Measurements from ENCODE around the gene PHIP.

Gene PHIP

DNA sequence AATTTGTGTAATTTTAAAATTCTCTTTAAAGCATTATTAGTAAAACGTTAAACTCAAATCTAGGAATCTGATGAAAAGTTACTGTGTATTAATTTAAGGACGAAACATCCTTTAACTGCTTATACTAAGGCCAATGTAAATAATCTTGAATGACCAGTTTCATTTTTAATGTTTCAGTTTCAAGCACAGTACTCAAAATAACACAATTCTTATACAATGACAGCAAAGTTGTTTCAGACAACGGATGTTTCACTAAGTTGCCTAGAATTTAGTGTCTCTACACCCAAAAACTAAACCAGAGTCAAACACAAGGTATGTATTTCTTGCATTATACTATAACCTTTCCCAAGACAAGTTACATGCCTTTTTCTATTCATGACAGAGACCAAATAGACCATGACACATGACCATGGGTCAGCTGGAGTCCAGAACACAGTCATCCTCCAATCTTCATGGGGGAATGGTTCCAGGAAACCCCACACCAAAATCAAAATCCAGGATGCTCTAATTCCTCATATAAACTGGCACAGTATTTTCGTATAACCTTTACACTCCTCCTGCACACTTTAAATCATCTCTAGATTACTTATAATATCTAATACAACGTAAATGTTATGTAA, 7.7 kb downstream of the PHIP start:
- DNase-seq (ENCODE audit: low spot score): no peak

DNA sequence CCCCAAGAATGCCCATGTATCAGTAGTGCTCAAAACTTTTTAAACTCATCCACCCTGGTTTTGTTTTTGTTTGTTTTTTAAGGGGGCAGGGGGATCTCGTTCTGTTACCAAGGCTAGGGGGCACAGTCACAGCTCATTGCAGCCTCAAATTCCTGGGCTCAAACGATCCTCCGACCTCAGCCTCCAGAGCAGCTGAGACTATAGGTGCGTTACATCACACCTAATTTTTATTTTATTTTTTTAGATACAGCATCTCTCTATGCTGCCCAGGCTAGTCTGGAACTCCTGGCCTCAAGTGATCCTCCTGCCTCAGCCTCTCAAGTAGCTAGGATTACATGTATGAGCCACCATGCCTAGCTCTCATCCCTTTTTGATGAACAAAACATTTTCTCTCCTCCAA, 11.2 kb downstream of the PHIP start:
- no peak for DNase-seq (ENCODE audit: low spot score)

DNA sequence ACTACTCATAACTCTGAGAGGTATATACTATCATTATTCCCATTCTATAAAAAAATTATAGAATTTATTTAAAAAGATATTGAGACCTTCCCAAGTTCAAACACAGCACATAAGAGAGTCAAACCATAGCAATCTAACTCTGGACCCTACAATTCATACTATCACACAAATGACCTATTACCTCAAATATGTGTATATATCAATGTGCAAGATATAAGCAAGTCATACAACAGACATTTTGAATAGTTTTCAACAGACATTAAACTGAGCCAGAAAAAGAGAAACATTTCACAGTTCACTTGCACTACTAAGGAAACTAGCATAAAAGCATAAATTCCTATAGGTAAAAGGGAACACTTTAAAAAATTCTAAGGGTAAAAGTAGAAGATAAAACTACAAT, 11.7 kb downstream of the PHIP start:
- DNase-seq (ENCODE audit: low spot score): no peak

DNA sequence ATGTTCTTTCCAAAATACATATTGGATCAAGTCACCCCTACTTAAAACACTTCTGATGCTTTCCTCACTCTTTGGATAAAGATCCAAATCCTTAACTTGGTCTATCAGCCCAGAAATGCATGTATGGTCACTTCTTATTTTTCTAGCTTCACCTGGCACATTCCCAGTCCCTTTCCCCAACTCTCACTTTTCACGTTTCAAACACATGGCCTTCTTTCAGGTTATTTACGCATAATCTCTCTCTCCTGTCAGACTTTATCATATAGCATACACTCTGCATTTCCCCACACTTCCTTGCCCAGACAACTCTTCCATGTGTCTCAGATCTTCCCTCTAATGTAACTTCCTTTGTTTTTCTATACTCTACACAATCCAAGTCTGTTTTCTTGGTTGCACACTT, 12.8 kb downstream of the PHIP start:
- no peak for DNase-seq (ENCODE audit: low spot score)

DNA sequence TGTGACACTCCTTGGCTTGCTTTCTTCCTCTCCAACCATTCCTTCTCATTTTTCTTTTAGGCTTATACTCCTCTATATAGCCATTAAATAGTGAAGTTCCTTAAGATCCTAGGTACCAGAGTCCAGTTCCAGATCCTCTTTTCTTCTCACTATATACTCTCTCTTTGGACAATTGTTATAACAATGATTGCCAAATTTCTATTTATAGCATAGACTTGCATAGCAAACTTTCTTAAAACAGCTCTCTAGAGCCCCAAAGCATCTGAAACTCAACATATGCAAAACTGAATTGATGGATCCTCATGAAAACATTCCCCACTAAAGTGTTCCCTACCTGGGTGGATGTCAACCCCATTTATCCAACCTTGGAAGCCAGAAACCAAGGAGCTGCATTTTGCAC, 13.4 kb downstream of the PHIP start:
- DNase-seq (ENCODE audit: low spot score): no peak

DNA sequence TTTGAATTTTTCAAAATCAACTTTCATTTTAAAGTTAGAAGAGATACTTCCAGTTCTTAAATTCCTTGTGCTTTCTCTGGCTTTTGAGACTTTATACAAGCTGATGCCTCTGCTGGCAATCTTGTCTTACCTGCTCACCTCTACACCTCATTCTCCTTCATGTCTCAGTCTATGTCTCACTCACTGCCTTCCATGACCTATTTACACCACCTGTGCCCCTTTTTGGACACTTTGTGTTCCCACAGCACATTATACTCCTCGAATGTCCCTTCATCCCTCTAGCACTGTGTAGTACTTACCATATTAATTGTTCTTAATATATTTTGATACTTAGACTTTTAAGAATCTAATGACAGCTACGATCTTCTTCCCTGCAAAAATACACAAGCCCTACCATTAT, 15.3 kb downstream of the PHIP start:
- DNase-seq (ENCODE audit: low spot score): no peak

DNA sequence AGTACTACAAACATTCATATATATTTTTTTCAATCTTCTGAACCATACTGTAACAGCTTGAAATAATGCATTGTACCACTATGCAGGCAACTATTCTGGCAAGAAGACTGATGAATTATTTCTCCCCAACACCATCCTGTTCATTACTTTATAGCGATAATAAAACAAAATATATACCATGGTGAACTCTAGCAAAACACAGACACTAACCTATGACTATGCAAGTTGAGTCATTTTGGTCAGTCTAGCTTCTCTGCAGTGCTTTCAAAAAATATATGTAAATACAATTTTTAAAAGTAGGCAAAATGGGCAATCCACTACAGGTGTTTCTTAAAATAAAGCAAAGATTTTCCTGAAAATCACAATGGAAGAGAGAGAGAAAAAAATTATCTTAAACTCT, 20.3 kb downstream of the PHIP start:
- DNase-seq (ENCODE audit: low spot score): no peak

DNA sequence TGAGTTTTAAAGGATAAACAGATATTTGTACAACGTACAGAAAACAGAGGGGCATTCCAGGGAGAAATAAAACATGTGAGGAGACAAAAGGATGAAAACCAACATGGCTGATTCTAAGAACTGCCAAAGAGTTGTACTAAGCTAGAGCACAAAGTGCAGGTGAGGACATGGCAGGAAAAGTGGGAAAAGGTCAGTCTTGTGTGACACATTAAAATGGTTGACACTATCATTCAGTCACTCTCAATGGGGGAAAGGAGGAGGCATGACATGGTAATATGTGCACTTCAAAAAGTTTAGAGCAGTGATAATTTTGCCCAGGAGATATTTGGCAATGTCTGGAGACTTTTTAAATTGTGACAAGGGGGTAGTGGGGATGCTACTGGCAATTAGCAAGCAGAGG, 21.8 kb downstream of the PHIP start:
- no peak for DNase-seq (ENCODE audit: low spot score)

DNA sequence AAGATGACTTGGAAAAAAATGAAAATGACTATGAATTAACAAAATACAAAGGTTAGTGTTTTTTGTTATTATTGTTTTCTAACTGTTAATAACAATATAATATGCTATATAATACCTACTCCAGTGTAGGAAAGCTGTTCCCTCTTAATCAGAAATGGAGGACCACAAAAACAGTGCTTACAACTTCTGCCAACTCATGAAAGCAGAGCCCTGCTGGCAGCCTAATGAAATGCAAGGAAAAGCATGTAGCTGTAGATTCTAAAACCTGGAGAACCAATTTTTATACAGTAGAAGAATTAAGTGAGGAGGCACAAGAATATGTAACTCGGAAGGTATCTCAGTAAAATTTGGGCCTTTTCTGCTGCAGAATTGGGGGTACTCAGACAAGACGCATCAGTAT, 29.4 kb downstream of the PHIP start:
- DNase-seq (ENCODE audit: low spot score): peak; percentile 27

DNA sequence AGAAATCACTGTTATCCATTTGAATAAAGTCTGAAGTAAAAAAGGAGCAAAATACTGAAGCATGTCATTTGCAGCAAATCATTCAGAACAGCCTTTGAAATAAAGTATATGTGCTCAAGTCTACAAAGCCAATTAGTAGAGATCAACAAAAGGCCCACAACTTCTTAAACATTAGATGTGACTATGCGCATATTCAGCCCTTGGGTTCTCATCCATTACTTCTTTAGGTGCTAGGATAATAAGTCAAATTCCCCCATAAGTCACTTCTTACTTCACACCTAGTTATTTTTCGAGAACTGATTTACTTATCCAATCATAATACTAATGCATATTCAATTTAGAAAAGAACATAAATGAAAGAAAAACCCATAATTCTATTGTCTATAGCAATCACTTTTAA, 31.0 kb downstream of the PHIP start:
- DNase-seq (ENCODE audit: low spot score): no peak

DNA sequence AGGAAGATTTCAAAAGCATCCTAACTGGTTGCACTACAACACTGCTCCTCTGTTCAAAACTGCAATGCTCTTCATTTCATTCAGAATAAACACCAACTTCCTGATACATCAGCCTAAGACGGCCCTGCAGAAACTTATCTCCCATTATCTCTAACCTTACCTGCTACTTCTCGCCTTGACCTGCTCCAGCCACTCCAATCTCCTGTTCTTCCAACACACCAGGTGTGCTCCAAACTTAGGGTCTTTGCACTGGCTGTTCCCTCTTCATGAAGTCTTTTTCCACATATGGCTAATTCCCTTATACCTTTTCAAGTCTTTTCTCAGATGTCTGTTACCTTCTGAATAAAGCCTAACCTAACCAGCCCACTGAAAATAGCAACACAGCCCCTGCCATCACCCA, 32.1 kb downstream of the PHIP start:
- DNase-seq (ENCODE audit: low spot score): no peak

DNA sequence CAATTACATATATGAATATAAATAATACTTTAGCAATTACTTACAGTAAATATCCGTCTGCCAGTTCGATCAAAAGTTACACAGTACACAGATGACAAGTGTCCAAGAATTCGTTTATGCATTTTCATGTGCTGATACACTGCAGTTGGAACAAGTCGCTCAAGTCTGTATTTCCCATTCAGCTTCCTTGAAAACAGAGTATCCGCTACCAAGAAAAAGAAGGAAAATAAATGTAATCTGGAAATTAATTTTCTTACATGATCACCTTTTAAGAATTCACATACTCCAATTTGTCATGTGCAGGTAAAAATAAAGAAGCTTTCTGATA, 35.3 kb downstream of the PHIP start:
- DNase-seq (ENCODE audit: low spot score): no peak

DNA sequence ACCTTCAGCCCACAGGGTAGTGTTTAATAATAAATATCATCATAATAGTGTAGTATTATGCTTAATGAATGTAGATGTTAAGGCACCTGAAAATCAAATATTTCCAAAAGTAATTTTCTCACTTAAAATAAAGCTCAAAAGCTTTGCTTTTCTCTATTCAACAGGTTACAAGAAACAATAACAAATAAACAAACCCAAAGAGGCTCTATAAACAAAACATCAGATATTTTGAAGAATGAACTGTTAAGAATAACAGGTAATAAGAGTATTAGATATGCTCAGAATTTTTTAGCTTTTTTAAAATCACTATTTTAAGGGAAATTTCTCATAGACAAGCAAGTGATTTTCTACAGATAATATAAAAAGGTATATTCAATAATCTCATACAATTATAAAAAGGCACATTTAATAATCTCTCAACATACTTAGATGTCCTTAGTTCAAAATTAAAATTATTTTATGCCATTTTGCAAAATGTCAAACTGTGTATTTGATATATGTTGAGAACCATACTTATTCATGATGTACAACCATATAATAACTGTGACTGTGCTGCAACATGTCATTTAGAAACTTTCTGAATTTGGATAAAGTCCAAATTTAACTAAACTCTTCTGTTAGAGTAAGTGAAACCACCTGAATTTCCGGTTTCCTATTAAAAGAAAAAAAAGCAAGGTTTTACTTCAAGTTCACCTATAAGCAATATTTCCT, 35.8 kb downstream of the PHIP start:
- no peak for DNase-seq (ENCODE audit: low spot score)

DNA sequence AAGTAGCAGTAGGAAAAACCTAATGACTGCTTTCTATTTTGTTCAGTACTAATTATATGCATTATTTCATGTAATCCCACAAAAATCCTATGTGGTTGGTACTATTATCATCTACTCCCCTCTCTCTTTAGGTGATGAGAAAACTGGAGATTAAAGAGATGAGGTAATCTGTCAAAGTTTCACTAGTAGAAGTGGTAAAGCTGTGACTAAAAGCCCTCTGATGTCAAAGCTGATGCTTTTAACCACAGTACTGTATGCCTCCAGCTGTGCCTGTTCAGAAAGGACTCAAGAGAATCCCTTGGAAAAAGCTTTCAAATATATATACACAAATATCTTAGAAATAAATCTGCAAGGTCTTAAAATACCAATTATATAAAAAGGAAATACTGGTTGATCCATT, 38.0 kb downstream of the PHIP start:
- DNase-seq (ENCODE audit: low spot score): no peak

DNA sequence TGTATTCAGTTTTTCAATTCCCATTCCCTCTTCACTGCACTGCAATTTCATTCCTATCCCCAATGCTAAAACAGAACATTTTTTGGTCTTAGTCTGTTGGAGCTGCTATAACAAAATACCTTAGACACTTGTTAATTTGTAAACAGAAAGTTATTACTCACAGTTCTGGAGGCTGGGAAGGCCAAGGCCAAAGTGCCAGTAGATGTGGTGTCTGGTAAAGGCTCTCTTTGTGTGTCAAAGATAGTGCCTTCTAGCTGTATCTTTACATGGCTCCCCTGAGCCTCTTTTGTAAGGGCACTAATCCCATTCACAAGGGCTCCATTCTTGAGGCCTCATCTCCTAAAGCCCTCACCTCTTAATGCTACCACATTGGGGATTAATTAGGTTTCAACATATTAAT, 40.0 kb downstream of the PHIP start:
- DNase-seq (ENCODE audit: low spot score): no peak

DNA sequence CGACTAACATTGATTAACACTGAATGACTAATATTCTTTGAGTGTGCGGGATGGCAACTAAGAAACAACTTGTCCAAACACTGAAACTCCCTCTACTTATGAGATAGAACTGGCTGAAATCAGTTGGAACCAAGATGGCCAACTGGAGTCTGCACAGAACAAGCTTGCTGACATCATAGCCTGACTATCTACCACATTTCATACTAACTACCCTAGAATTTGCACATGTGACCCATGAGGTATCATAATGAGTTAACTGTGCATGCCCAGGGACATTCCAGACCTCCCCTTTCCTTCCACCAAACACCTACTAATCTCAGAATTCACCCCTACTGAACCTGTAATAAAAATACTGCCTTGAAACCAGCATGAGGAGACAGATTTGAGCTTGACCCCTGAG, 43.2 kb downstream of the PHIP start:
- no peak for DNase-seq (ENCODE audit: low spot score)

DNA sequence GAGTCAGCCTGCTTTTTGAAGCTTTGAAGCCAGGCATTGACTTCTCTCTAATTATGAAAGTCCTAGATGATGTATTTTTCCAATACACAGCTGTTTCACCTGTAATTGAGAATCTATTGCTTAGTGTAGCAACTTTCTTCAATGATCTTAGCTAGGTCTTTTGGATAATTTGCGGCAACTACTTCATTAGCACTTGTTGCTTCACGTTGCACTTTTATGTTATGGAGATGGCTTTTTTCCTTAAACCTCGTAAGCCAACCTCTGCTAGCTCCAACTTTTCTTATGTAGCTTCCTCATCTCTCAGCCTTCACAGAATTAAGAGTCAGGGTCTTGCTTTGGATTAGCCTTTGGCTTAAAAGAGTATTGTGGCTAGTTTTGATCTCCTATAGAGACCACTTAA, 44.8 kb downstream of the PHIP start:
- DNase-seq (ENCODE audit: low spot score): no peak

DNA sequence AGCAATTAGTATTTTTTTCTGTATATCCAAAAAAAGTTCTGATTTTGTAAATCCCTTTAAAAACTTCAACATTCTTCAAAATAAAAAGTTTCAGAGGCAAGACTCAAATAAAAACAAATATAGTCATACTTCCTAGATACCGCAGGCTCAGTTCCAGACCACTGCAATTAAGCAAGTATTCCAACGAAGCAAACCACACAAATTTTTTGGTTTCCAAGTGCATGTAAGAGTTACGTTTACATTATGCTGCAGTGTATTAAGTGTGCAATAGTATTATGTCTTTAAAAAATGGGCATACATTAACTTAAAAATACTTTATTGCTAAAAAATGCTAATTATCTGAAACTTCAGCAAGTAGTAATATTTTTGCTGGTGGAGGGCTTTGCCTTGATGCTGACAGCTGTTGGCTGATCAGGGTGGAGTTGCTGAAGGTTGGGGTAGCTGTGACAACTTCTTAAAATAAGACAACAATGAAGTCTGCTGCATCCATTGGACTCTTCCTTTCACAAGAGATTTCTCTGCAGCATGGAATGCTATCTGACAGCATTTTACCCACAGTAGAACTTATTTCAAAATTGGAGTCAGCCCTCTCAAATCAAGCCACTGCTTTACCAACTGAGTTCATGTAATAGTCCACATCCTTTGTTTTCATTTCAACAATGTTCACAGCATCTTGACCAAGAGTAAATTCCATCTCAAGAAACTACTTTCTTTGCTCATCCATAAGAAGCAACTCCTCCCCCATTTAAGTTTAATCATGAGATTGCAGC, 46.0 kb downstream of the PHIP start:
- peak; percentile 33 for DNase-seq (ENCODE audit: low spot score)

DNA sequence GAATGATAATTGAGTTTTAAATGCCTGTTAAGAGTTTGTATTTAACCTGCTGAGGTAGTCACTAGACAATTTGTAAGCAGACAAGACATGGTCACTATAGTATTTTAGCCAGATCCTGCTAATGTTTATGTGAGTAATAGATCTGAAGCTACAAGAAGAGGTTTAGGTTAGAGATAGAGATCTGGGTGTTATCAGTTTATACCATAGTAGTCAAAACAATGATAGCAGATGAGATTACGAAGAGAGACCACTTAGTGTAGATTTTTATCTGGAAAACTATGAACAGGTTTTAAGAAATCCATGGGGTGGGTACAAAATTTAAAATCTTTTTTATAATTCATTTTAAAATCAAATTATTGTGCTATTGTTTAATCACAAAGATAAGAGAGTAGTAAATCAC, 47.5 kb downstream of the PHIP start:
- DNase-seq (ENCODE audit: low spot score): no peak

DNA sequence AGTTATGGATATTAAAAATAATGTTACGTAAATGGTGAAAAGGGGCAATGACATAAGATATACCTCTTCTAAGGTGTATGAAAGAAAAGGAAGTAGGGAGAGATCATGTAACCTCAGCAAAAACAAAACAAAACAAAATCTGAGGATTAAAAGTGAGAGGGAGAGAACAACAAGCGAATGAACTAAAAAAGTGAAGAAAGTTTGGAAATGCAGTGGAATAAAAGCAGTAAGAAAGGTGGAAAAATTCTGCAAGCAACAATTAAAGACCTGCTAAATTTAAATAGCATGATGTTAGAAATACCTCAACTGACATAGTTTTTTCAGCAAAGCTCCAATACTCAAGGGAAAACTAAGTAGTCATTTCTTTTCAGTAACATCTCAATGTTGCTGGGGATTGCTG, 48.0 kb downstream of the PHIP start:
- DNase-seq (ENCODE audit: low spot score): no peak

DNA sequence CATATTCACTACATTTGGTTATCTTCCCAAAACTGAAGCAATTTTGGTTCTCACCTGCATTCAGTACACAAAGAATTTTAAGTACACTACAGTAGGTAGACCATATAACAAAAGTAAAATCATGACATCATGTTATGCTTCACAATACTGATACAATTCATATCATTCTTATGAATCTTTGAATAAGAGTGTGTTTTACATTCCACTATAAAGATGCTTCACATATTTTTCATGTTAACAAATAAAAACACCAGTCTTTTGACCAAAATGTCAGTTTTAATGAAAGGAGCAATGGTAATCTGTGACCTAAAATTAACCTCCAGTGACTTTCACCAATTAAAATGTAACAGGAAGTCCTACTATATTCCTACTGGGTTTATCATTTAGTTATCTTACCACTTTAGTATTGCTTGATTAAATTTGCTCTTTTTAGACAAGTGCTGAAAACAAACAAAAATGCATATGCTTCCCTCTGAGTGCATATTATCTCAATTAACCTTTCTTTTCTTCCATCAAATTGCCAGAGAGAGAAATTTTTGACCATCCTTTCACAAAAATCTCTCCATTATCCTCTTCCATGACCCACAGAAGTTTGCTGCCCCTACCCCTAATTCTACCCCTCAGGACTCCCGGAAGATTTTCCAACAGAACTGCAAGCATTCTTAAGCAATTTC, 49.3 kb downstream of the PHIP start:
- peak; percentile 21 for DNase-seq (ENCODE audit: low spot score)

DNA sequence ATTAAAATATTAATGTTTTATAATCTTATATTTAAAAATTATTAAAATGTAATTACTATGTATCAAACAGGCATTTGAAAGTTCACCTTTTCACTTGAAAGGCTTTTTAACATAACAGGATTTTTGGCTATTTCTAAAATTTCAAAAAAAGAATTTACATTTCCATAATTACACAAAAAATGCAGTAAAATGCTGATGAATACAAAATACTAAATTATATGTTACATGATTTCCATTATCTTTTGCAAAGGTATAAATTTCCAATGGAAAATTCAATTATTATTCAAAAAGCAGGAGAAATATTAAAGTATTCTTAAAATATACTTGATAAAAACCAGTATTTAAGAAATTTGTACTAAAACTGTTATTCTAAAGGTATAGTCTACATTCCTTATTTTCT, 66.1 kb downstream of the PHIP start:
- DNase-seq (ENCODE audit: low spot score): no peak

DNA sequence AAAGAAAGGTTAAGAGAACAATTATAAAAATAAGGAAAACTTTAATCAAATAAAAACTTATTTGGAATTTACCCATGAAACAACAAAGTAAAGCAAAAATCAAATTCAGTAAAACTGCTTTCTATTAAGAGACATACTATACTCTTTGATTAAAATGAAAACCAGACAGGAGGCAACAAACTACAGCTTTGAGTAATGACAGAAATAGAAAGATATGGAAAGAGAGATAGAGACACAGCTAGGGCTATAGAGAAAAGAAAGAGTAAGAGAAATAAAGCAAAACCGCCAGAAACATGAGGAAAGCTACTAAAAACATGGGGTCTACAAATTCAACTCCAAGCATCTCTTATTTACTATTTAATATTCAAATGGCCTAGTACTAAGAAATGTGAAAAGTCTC, 67.6 kb downstream of the PHIP start:
- DNase-seq (ENCODE audit: low spot score): no peak

All from GM03348 (cell line).